Jurkat, Clone E6-1 (cell line): Measurements from ENCODE around the gene GALNTL6.

Experiments used
- DNase-seq: peaks from one replicate; pipeline ENCODE4 v3.0.0-alpha.2; 2011; ENCODE audit warnings: low read depth, low spot score
- H3K4me3 ChIP-seq: 2 replicates; pipeline ENCODE4 v1.5.1; 2011; ENCODE audit warnings: mild to moderate bottlenecking, low read length, control low read depth, moderate library complexity

GALNTL6 gene

GRCh38 chr4:171857302-171858012 lies 44.3 kb downstream of the GALNTL6 start:
- DNase-seq = no peak
- H3K4me3 ChIP-seq = no peak overlapping the region

DNA sequence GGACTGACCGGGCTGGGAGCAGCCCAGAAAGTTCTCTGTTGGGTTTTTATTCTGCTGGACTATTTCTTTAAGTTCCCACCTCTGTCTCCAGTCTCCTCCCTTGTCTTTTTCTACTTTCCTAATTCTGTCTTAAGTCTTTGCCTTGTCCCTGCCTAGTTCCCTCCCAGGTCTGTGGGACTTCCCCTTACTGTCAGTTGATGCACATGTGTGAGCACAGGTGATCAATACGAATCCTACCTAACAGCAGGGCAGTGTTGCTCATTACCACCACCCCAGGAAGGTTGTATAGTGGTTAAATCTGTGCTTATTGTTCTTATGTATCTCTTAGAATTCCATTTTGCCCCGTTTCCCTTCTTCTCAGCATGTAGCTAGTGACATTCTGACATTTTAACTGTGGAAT lies 62.1 kb downstream of the GALNTL6 start:
- no peak for DNase-seq
- no peak overlapping the region for H3K4me3 ChIP-seq

DNA sequence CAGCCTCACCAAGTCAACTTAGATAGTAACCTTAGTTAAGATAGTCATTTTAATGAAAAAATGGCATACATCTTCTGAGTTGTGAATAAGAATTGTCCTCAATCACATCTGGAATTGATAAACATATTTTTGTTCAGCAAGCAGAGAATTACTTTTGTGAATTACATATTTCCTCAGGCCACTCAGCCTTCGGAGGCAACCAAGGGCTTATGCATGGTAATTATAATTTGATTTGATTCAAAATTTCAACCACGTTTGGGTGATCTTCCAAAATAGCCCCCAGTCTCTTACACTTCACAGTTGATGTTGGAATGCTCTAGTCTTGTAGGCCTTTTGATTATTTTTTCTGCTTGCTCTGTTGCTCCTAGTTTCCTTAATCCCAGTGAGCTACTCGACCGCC lies 63.4 kb downstream of the GALNTL6 start:
- DNase-seq = no peak
- H3K4me3 ChIP-seq = no peak overlapping the region

DNA sequence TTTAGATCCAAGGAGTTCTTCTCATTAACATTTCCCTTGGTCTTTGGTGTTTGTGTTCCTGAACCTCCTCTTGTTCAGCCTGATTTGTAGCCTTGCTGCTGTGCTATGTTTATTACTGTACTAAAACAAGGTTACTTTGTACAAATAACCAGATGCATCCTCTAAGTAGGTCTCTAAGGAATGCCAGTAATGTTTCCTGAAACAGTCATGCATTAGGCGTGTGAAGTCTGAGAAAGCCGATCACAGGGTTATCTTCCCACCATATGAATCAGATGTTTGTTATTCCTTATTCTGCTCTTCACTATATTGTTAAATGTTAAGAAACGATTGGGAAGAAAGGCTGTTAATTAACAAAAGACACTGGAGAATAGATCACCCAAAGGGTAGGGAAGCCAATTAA lies 66.9 kb downstream of the GALNTL6 start:
- no peak overlapping the region for H3K4me3 ChIP-seq
- DNase-seq = no peak

DNA sequence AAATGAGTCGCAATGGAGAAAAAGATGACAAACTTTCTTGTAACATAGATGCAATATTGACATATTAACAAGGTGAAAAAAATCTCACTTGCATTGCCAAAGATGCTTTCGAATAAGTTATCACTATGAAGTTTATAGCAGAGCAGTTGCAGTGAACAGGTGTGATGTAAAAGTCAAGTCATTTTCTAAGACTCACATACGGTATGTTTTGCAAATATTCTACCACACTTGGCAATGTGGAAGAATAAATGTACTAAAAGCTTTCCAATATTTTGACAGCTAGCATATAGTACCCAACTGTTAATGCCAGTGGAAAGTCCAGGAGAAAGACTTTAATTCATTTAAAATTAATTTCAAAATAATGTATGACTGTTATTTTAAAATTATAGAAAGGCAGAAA lies 76.5 kb downstream of the GALNTL6 start:
- H3K4me3 ChIP-seq = no peak overlapping the region
- DNase-seq = no peak

DNA sequence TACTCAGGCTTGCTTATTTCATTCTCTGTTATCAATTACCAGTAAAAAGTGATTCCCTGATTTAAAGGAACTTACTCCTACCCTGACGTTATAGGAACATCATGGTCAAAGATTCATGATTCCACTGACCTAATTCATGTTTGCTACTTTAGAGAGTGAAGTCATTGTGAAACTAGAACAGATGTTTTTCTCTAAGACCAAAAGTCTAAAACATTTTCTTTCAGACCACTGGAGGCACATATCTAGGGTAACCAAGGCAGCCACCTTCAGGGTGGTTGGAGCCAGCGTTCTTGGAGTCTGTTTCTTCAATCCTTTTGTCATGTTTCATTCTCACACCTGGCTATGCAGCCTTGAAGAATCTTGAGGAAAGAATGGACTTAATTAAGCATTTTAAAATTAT lies 77.8 kb downstream of the GALNTL6 start:
- no peak for DNase-seq
- no peak overlapping the region for H3K4me3 ChIP-seq

DNA sequence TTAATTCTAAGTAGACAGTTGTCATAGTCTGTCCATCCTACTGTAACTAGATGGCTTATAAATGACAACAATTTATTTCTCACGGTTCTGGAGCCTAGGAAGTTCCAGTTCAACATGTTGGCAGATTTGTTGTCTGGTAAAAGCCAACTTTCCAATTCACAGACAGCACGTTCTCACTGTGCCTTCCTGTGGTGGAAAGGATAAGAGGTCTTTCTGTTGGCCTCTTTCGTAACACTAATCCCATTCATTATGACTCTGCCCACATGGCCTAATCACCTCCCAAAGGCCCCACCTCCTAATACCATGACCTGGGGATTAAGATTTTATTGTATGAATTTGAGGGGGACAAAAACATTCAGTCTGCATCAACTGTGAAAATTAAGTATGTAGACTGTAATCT lies 83.2 kb downstream of the GALNTL6 start:
- DNase-seq = no peak
- H3K4me3 ChIP-seq = no peak overlapping the region

DNA sequence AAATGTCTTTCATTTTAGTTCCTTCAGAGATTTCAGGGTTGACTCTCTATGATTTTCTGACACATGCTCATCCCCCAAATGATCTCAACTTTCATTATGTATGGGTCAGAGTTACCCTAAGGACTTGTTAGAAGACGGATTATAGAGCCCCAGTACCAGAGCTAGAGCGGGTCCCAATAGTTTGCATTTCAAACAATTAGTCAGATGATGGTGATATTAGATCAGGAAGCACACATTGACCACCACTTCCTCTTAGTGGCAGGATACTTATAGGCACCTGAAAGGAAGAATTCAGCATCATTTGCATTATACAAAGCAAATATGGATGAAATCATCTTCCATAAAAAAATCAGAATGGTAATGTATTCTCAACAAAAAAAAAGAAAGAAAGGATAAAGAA lies 106.1 kb downstream of the GALNTL6 start:
- no peak for DNase-seq
- no peak overlapping the region for H3K4me3 ChIP-seq

DNA sequence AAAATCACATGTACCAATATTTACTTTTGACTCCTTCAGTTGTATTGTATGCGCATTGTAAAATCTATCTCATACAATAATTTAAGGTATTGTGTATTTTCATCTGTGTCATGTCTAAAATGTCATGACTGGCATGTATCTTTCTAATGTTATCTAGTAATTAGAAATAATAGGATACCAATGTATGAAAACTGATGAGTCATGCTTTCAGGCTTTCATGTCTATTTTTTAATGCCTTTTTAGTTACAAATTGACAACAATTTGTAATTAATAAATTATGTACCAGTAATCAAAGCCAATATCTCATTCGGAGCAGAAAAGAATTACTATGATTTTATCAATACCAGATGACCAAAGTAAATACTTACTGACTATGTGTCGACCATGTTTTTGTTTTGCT lies 107.7 kb downstream of the GALNTL6 start:
- no peak for DNase-seq
- H3K4me3 ChIP-seq = no peak overlapping the region

GRCh38 chr4:171924746-171925376 lies 111.7 kb downstream of the GALNTL6 start:
- DNase-seq = no peak

DNA sequence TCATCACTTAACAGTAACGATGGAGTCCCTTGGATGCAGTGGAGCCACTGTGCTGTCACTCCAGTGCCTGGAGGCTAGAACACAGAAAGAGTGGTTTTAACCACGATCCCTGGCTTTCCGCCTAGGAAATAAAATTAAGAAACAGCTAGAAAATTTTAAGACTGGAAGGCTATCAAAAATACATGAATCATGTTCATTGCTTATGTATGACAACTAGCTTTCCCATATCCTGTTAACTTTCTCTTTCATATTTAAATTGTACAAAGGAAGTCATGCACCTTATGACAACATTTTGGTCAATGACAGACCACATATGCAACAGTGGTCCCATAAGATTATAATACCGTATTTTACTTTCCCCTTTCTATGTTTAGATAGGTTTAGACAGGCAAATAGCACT lies 115.1 kb downstream of the GALNTL6 start:
- DNase-seq = no peak
- H3K4me3 ChIP-seq = no peak overlapping the region

More at GRCh38 chr4:171924746-171925376, 111.7 kb downstream of the GALNTL6 start:
- no peak overlapping the region for H3K4me3 ChIP-seq

DNA sequence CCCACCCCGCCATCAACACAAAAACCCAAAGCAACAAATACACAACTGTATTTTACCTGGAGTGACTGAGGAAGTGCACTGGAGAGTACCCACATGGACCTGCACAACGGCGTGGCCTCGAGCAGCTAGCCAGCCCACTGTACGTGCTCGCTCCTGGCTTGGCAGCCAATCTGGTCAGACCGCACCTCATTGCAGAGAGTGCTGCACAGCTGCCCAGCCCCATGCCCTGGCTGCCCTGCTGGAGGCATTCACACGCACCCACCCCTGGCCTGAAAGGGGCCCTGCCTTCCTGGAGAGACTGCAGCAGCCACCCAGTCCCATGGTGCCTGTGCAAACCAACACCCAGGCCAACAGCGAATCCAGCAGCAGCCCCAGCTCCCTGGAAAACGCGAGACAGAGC lies 116.3 kb downstream of the GALNTL6 start:
- no peak overlapping the region for H3K4me3 ChIP-seq
- DNase-seq = no peak

- DNase-seq = no peak
- H3K4me3 ChIP-seq = no peak overlapping the region
These were observed 116.7 kb downstream of the GALNTL6 start for GRCh38 chr4:171929907-171930306.

- H3K4me3 ChIP-seq = no peak overlapping the region
- DNase-seq = no peak
These were observed 119.0 kb downstream of the GALNTL6 start for GRCh38 chr4:171932238-171932637.

- no peak overlapping the region for H3K4me3 ChIP-seq
- DNase-seq = no peak
These were observed 127.5 kb downstream of the GALNTL6 start for GRCh38 chr4:171940656-171941055.

DNA sequence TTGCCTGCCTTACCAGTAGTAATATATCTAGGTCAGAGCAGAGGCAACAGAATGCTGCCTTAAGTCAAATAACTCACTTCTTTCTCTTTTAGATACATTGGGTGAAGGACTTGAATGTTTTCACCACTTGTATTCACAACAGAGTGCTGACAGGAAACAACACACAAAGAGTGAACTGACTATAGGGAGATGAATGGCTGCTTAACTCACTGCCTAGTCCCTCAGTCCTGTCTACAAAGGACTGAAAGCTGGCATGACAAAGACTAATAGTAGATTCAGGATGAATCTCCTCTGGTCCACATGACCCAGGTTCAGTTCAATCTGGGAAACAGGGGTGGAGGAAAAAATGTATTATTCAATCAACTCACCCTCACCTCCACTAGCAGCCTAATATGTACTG lies 134.2 kb downstream of the GALNTL6 start:
- no peak for DNase-seq
- no peak overlapping the region for H3K4me3 ChIP-seq

DNA sequence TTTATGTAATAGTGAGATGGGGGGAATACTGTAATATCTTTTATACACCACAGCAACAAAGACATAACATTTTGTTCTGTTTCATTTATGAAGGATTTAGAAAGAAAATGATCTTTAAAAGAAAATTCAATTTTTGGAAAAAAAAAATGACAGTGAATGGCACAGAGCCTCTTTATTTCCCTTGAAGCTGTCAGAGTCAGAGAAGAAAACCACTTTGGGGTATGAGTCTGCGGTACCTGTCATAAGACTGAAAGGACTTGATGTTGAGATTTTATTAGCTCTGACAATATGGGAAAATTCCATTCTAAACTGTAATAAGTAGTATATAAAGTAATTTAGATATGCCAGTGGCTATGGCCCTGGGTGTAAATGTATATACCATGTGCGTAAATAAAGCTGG lies 134.8 kb downstream of the GALNTL6 start:
- DNase-seq = no peak
- H3K4me3 ChIP-seq = no peak overlapping the region

- no peak overlapping the region for H3K4me3 ChIP-seq
- DNase-seq = no peak
These were observed 141.4 kb downstream of the GALNTL6 start for GRCh38 chr4:171954650-171955049.

GRCh38 chr4:171956678-171957077 lies 143.5 kb downstream of the GALNTL6 start:
- no peak for DNase-seq
- H3K4me3 ChIP-seq = no peak overlapping the region

DNA sequence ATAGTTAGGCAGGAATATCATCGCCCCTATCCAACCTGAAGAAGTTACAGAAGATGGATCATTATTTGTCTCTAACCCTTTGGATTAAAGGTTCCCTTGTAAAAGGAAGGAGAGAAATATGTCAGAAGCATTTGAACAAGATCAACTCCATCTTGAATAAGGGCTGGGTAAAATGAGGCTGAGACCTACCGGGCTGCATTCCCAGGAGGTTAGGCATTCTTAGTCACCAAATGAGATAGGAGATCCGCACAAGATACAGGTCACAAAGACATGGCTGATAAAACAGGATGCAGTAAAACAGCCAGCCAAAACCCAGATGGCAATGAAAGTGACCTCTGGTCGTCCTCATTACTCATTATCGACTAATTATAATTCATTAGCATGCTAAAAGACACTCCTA lies 148.9 kb downstream of the GALNTL6 start:
- no peak overlapping the region for H3K4me3 ChIP-seq
- no peak for DNase-seq

DNA sequence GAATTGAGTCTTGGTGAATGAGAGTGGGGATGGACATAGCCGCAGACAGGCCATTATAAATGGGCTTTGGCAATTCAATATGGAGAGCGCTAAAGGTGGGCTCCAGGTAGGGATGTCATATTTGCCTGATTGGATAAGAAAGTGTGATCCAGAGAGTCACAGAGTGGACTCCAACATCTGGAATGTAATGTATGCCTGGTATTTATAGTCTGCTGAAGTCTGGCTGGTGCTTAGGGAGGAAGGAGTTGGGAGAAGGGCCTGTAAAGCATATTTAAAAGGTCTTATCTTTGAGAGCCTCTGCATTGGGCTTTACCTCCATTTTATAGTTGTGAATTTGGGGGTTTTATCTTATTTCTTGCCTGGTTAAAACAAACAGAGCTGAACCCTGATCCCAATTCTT lies 153.2 kb downstream of the GALNTL6 start:
- H3K4me3 ChIP-seq = no peak overlapping the region
- DNase-seq = no peak
